ENCODE results near the gene AKR1C8. TPM values are rescaled to one million over a fixed set of nuclear protein-coding genes. Genes with fewer than 3 reads are reported as not detected.

The AKR1C8 gene
- polyA plus RNA-seq, 3 donors, result 0.28 to 1.1 (median 0.49) TPM

GRCh38 chr10:5108658-5109416 lies 76.1 kb downstream of the AKR1C8 start:
- no peak for DNase-seq

GRCh38 chr10:5107860-5108526 lies 77.0 kb downstream of the AKR1C8 start:
- DNase-seq, result no peak

- no peak for DNase-seq
Observed at GRCh38 chr10:5106553-5106952, 78.4 kb downstream of the AKR1C8 start.

- no peak for DNase-seq
Observed at GRCh38 chr10:5105626-5106025, 79.3 kb downstream of the AKR1C8 start.

Other genes starting within 250 kb of the AKR1C8 start
- gene AKR1C1, start 221.7 kb downstream of the AKR1C8 start, polyA plus RNA-seq (ENCODE audit: insufficient read length in 3 of 3), result 10 to 100 TPM; 10.3 to 15.7 (median 13.1) TPM
- gene AKR1C2, start 181.3 kb downstream of the AKR1C8 start, polyA plus RNA-seq (ENCODE audit: insufficient read length in 3 of 3), result 1 to 10 TPM; 5.1 to 9.2 (median 7.9) TPM
- gene AKR1C3, start 90.7 kb downstream of the AKR1C8 start, polyA plus RNA-seq (ENCODE audit: insufficient read length in 3 of 3), result 10 to 100 TPM; 52.2 to 77.9 (median 60.5) TPM
- gene AKR1C4, start 11.7 kb upstream of the AKR1C8 start, polyA plus RNA-seq (ENCODE audit: insufficient read length in 3 of 3), result under 1 TPM in 1 of 3 donors, not detected in 2; 0.10 TPM
- 1 to 10 TPM in 1 of 3 donors, under 1 TPM in 2; 0.34 to 1.4 (median 0.38) TPM for gene UCN3, start 179.8 kb upstream of the AKR1C8 start, polyA plus RNA-seq (ENCODE audit: insufficient read length in 3 of 3)
- under 1 TPM; 0.07 to 0.40 (median 0.16) TPM for gene TUBAL3, start 219.7 kb upstream of the AKR1C8 start, polyA plus RNA-seq (ENCODE audit: insufficient read length in 3 of 3)
- 100 to 1,000 TPM; 123 to 139 (median 135) TPM for gene NET1, start 227.4 kb upstream of the AKR1C8 start, polyA plus RNA-seq (ENCODE audit: insufficient read length in 3 of 3)

Data from renal pelvis (tissue), 4 donors.